ENCODE measurements around the gene PRDM11. TPM values are rescaled to one million over a fixed set of nuclear protein-coding genes. Genes with fewer than 3 reads are reported as not detected.

PRDM11 gene
- total and polyA plus RNA-seq, 3 experiments from 2014 or later: 3.1 to 7.7 (median 5.6) TPM

GRCh38 chr11:45252134-45252856 is 105.9 kb downstream of the PRDM11 start:
- H3K4me3 Mint-ChIP-seq: no peak overlapping the region
- H3K4me3 ChIP-seq (ENCODE audit: low read length): no peak overlapping the region
- H3K4me1 Mint-ChIP-seq: no peaks in the 10 kb centered on the region
- ChIA-PET POLR2A (no interaction called here), CTCF (no interaction called here)
- H3K36me3 ChIP-seq (ENCODE audit: insufficient read depth, low read length): no peaks in the 10 kb centered on the region
- no peaks in the 10 kb centered on the region for H3K9me3 ChIP-seq (ENCODE audit: low read length)
- DNase-seq: no peak
- H3K27ac Mint-ChIP-seq: no peak overlapping the region
- H3K36me3 Mint-ChIP-seq: no peaks in the 10 kb centered on the region
- no peak overlapping the region for H3K27ac ChIP-seq (ENCODE audit: low read depth, low read length)
- H3K27me3 ChIP-seq (ENCODE audit: insufficient read depth, low read length, poor library complexity, severe bottlenecking): no peaks in the 10 kb centered on the region
- no peaks in the 10 kb centered on the region for H3K9me3 Mint-ChIP-seq
- peaks cover 8 to 40% of the 10 kb centered on the region in 2 donors for H3K27me3 Mint-ChIP-seq
- no peaks in the 10 kb centered on the region for H3K4me1 ChIP-seq (ENCODE audit: insufficient read depth, low read length)

GRCh38 chr11:45252877-45253276 is 106.4 kb downstream of the PRDM11 start:
- Mint-ChIP-seq H3K27ac (no peak overlapping the region), H3K27me3 (peaks cover 8 to 40% of the 10 kb centered on the region in 2 donors), H3K36me3 (no peaks in the 10 kb centered on the region), H3K9me3 (no peaks in the 10 kb centered on the region), H3K4me1 (no peaks in the 10 kb centered on the region), H3K4me3 (no peak overlapping the region)
- POLR2A ChIA-PET: no interaction called here
- DNase-seq: no peak
- CTCF ChIA-PET: no interaction called here
- no peaks in the 10 kb centered on the region for H3K36me3 ChIP-seq (ENCODE audit: insufficient read depth, low read length)
- no peaks in the 10 kb centered on the region for H3K4me1 ChIP-seq (ENCODE audit: insufficient read depth, low read length)
- no peaks in the 10 kb centered on the region for H3K9me3 ChIP-seq (ENCODE audit: low read length)
- no peak overlapping the region for H3K27ac ChIP-seq (ENCODE audit: low read depth, low read length)
- H3K27me3 ChIP-seq (ENCODE audit: insufficient read depth, low read length, poor library complexity, severe bottlenecking): no peaks in the 10 kb centered on the region
- H3K4me3 ChIP-seq (ENCODE audit: low read length): no peak overlapping the region

DNA sequence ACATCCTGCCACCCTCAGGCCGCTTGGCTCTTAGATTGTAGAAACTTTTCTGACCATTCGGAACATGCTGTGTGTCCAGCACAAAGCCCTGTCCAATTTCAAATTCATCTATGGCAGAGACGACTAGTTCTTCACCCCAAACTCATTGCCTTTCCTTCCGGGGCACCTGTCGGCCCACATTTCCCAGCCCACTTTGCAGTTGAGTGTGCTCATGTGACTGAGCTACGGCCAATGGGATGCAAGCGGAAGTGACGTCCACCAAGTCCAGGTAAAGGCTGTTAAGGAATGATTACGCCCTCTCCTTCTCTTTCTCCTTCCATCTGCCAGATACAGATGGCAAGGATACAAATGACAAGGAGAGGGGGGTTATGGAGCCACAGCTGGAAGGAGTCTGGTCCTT is 107.2 kb downstream of the PRDM11 start:
- CTCF ChIA-PET: no interaction called here
- Mint-ChIP-seq H3K27me3 (peaks cover 12 to 46% of the 10 kb centered on the region in 2 donors), H3K9me3 (no peaks in the 10 kb centered on the region)

DNA sequence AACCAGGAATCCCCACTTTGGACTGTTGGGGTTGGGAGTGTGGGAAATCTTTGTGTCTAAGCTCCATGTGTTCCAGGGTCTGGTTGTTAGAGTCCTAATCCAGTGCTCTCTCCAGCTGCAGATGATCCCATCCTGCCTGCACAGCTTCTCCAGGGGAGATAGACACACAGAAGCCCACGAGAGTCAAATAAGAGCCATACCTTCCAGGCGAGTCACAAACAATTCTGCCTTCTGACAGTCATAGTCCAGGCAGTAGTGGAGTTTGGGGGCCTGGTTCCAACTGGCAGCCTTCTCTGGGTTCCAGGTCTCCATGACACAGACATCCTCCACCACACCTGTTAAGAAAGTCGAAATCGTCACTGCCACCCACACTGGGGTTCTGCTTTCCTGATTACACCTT is 107.6 kb downstream of the PRDM11 start:
- Histone ChIP-seq H3K9me3 (ENCODE audit: low read length) (no peaks in the 10 kb centered on the region), H3K36me3 (ENCODE audit: insufficient read depth, low read length) (no peaks in the 10 kb centered on the region), H3K4me1 (ENCODE audit: insufficient read depth, low read length) (no peaks in the 10 kb centered on the region), H3K4me3 (ENCODE audit: low read length) (no peak overlapping the region), H3K27me3 (ENCODE audit: insufficient read depth, low read length, poor library complexity, severe bottlenecking) (no peaks in the 10 kb centered on the region), H3K27ac (ENCODE audit: low read depth, low read length) (no peak overlapping the region)
- H3K36me3 Mint-ChIP-seq: no peaks in the 10 kb centered on the region
- no peaks in the 10 kb centered on the region for H3K4me1 Mint-ChIP-seq
- H3K4me3 Mint-ChIP-seq: no peak overlapping the region
- ChIA-PET POLR2A (no interaction called here), CTCF (no interaction called here)
- H3K27ac Mint-ChIP-seq: no peak overlapping the region
- H3K27me3 Mint-ChIP-seq: peaks cover 14 to 51% of the 10 kb centered on the region in 2 donors
- H3K9me3 Mint-ChIP-seq: no peaks in the 10 kb centered on the region
- no peak for DNase-seq

More for the DNA sequence above, 107.2 kb downstream of the PRDM11 start:
- no peaks in the 10 kb centered on the region for H3K36me3 Mint-ChIP-seq
- no peak overlapping the region for H3K4me3 ChIP-seq (ENCODE audit: low read length)
- H3K4me3 Mint-ChIP-seq: no peak overlapping the region
- no peaks in the 10 kb centered on the region for H3K4me1 ChIP-seq (ENCODE audit: insufficient read depth, low read length)
- no peak for DNase-seq
- POLR2A ChIA-PET: no interaction called here
- H3K36me3 ChIP-seq (ENCODE audit: insufficient read depth, low read length): no peaks in the 10 kb centered on the region
- H3K27ac Mint-ChIP-seq: no peak overlapping the region
- no peaks in the 10 kb centered on the region for H3K9me3 ChIP-seq (ENCODE audit: low read length)
- no peaks in the 10 kb centered on the region for H3K4me1 Mint-ChIP-seq
- no peak overlapping the region for H3K27ac ChIP-seq (ENCODE audit: low read depth, low read length)
- H3K27me3 ChIP-seq (ENCODE audit: insufficient read depth, low read length, poor library complexity, severe bottlenecking): no peaks in the 10 kb centered on the region

GRCh38 chr11:45258982-45259530 is 112.6 kb downstream of the PRDM11 start:
- Mint-ChIP-seq H3K27ac (no peak overlapping the region), H3K36me3 (no peaks in the 10 kb centered on the region), H3K4me3 (no peak overlapping the region), H3K4me1 (no peaks in the 10 kb centered on the region), H3K27me3 (peaks cover 29 to 64% of the 10 kb centered on the region in 2 donors), H3K9me3 (no peaks in the 10 kb centered on the region)
- no peaks in the 10 kb centered on the region for H3K27me3 ChIP-seq (ENCODE audit: insufficient read depth, low read length, poor library complexity, severe bottlenecking)
- H3K4me3 ChIP-seq (ENCODE audit: low read length): no peak overlapping the region
- no peaks in the 10 kb centered on the region for H3K4me1 ChIP-seq (ENCODE audit: insufficient read depth, low read length)
- POLR2A ChIA-PET: no interaction called here
- H3K36me3 ChIP-seq (ENCODE audit: insufficient read depth, low read length): no peaks in the 10 kb centered on the region
- DNase-seq: no peak
- H3K27ac ChIP-seq (ENCODE audit: low read depth, low read length): no peak overlapping the region
- CTCF ChIA-PET: no interaction called here
- H3K9me3 ChIP-seq (ENCODE audit: low read length): no peaks in the 10 kb centered on the region

GRCh38 chr11:45259592-45259991 is 113.2 kb downstream of the PRDM11 start:
- no peaks in the 10 kb centered on the region for H3K36me3 Mint-ChIP-seq
- POLR2A ChIA-PET: no interaction called here
- no peaks in the 10 kb centered on the region for H3K9me3 Mint-ChIP-seq
- no peaks in the 10 kb centered on the region for H3K27me3 ChIP-seq (ENCODE audit: insufficient read depth, low read length, poor library complexity, severe bottlenecking)
- H3K36me3 ChIP-seq (ENCODE audit: insufficient read depth, low read length): no peaks in the 10 kb centered on the region
- H3K4me1 ChIP-seq (ENCODE audit: insufficient read depth, low read length): no peaks in the 10 kb centered on the region
- H3K27me3 Mint-ChIP-seq: peaks cover 29 to 69% of the 10 kb centered on the region in 2 donors
- H3K4me1 Mint-ChIP-seq: no peaks in the 10 kb centered on the region
- H3K27ac ChIP-seq (ENCODE audit: low read depth, low read length): no peak overlapping the region
- no peak overlapping the region for H3K27ac Mint-ChIP-seq
- H3K4me3 Mint-ChIP-seq: no peak overlapping the region
- CTCF ChIA-PET: no interaction called here
- DNase-seq: no peak
- no peaks in the 10 kb centered on the region for H3K9me3 ChIP-seq (ENCODE audit: low read length)
- no peak overlapping the region for H3K4me3 ChIP-seq (ENCODE audit: low read length)

GRCh38 chr11:45260071-45260470 is 113.6 kb downstream of the PRDM11 start:
- H3K4me3 ChIP-seq (ENCODE audit: low read length): no peak overlapping the region
- H3K27me3 Mint-ChIP-seq: peaks cover 28 to 74% of the 10 kb centered on the region in 2 donors
- H3K27ac ChIP-seq (ENCODE audit: low read depth, low read length): no peak overlapping the region
- no peaks in the 10 kb centered on the region for H3K27me3 ChIP-seq (ENCODE audit: insufficient read depth, low read length, poor library complexity, severe bottlenecking)
- no peaks in the 10 kb centered on the region for H3K9me3 Mint-ChIP-seq
- H3K36me3 ChIP-seq (ENCODE audit: insufficient read depth, low read length): no peaks in the 10 kb centered on the region
- H3K36me3 Mint-ChIP-seq: no peaks in the 10 kb centered on the region
- no peaks in the 10 kb centered on the region for H3K4me1 Mint-ChIP-seq
- DNase-seq: no peak
- no peaks in the 10 kb centered on the region for H3K9me3 ChIP-seq (ENCODE audit: low read length)
- H3K27ac Mint-ChIP-seq: no peak overlapping the region
- no peak overlapping the region for H3K4me3 Mint-ChIP-seq
- ChIA-PET CTCF (no interaction called here), POLR2A (no interaction called here)
- no peaks in the 10 kb centered on the region for H3K4me1 ChIP-seq (ENCODE audit: insufficient read depth, low read length)

- DNase-seq: no peak
- Mint-ChIP-seq H3K4me3 (no peak overlapping the region), H3K4me1 (no peaks in the 10 kb centered on the region), H3K9me3 (no peaks in the 10 kb centered on the region), H3K27ac (no peak overlapping the region), H3K27me3 (peaks cover 37 to 78% of the 10 kb centered on the region in 2 donors), H3K36me3 (no peaks in the 10 kb centered on the region)
- Histone ChIP-seq H3K36me3 (ENCODE audit: insufficient read depth, low read length) (no peaks in the 10 kb centered on the region), H3K27me3 (ENCODE audit: insufficient read depth, low read length, poor library complexity, severe bottlenecking) (no peaks in the 10 kb centered on the region), H3K9me3 (ENCODE audit: low read length) (no peaks in the 10 kb centered on the region), H3K4me1 (ENCODE audit: insufficient read depth, low read length) (no peaks in the 10 kb centered on the region), H3K4me3 (ENCODE audit: low read length) (no peak overlapping the region), H3K27ac (ENCODE audit: low read depth, low read length) (no peak overlapping the region)
- ChIA-PET POLR2A (no interaction called here), CTCF (no interaction called here)
These were observed 116.5 kb downstream of the PRDM11 start for GRCh38 chr11:45262900-45263299.
